K562 (cell line): ENCODE data around the gene PLXDC2. TPM values are rescaled to one million over a fixed set of nuclear protein-coding genes. Genes with fewer than 3 reads are reported as not detected.

ENCODE experiments used
- ATAC-seq: fragments of 200-7000 bp; cut with Tn5 transposase; 3 replicates; pipeline ENCODE4 v1.9.1; 2020; ENCODE audit warnings: moderate library complexity
- BruUV-seq: library from RNA; stranded (reverse); fragments of 400-500 nt; replicated peaks from 2 replicates; lab custom pipeline; 2021; lab: Mats Ljungman, UMichigan
- CTCF ChIA-PET: fragments of 300-600 bp; formaldehyde crosslinking; extraction: SDS; loops from one replicate; lab custom pipeline; 2021; ENCODE audit warnings: low intra/inter-chr PET ratio; lab: Yijun Ruan, JAX
- POLR2A ChIA-PET: fragments of 300-600, 350-650 bp; sonication (Branson Sonifier 250); formaldehyde crosslinking; extraction: SDS; loops from one replicate; lab custom pipeline; 2021; ENCODE audit warnings: antibody characterized with exemption, inconsistent platforms; lab: Yijun Ruan, JAX
- DNase-seq, 4 experiments: peaks; one replicate each; pipeline versions ENCODE4 v3.0.0 to v3.0.0-alpha.2; 2011 to 2018; ENCODE audit warnings: low spot score in 3 of 4, mixed read lengths in 3 of 4; ENCODE audit errors: extremely low read depth in 1 of 4
- FAIRE-seq: peaks from 2 replicates; lab custom pipeline; 2011; peaks lifted over from hg19 to GRCh38; lab: Jason Lieb, UNC
- H2AFZ ChIP-seq: 2 replicates; pipeline ENCODE4 v1.6.0; 2011; ENCODE audit warnings: low read depth, low read length, control low read depth, inconsistent platforms
- H3K27ac ChIP-seq: fragments of 200-600 bp; 3 replicates; pipeline ENCODE4 v1.8.0; 2011; ENCODE audit warnings: low read depth, mild to moderate bottlenecking, control low read depth, inconsistent platforms, low read length, moderate library complexity, mixed read lengths; ENCODE audit errors: extremely low read depth
- H3K27me3 ChIP-seq, 2 experiments: fragments of 300-600 bp in 1 of 2; 2 replicates in 1 of 2; 3 replicates in 1 of 2; pipeline versions ENCODE4 v1.6.0 to v1.8.0; 2011; ENCODE audit warnings: inconsistent platforms in 2 of 2, low read length in 2 of 2, mild to moderate bottlenecking in 1 of 2, mixed read lengths in 1 of 2, moderate library complexity in 1 of 2; ENCODE audit not compliant: control insufficient read depth in 2 of 2, insufficient read depth in 2 of 2
- H3K36me3 ChIP-seq: fragments of 300-600 bp; 3 replicates; pipeline ENCODE4 v1.8.0; 2011; ENCODE audit warnings: mild to moderate bottlenecking, low read length, inconsistent platforms; ENCODE audit not compliant: control insufficient read depth, insufficient read depth
- H3K4me1 ChIP-seq, 2 experiments: fragments of 200-600 bp in 1 of 2; replicated peaks in 1 of 2; 2 replicates in 1 of 2; 3 replicates in 1 of 2; pipeline versions ENCODE4 v1.5.1 to v1.8.0; 2011; ENCODE audit warnings: inconsistent platforms in 2 of 2, low read length in 2 of 2, mild to moderate bottlenecking in 1 of 2, mixed read lengths in 1 of 2, moderate library complexity in 1 of 2; ENCODE audit not compliant: control insufficient read depth in 2 of 2, insufficient read depth in 2 of 2
- H3K4me2 ChIP-seq: 2 replicates; pipeline ENCODE4 v1.6.1; 2011; ENCODE audit warnings: low read length, control low read depth, inconsistent platforms, mixed read lengths; ENCODE audit not compliant: insufficient read depth
- H3K4me3 ChIP-seq: fragments of 200-600 bp; sonication (generic), shearing (Covaris generic); 2 replicates; pipeline ENCODE4 v1.5.1; 2016; ENCODE audit warnings: control low read depth, inconsistent platforms
- H3K79me2 ChIP-seq: fragments of 200-600 bp; 3 replicates; pipeline ENCODE4 v1.8.0; 2011; ENCODE audit warnings: low read length, inconsistent platforms; ENCODE audit not compliant: control insufficient read depth, insufficient read depth
- H3K9ac ChIP-seq, 2 experiments: 2 replicates each; pipeline versions ENCODE4 v1.6.0 to v1.6.1; 2011; ENCODE audit warnings: low read depth in 2 of 2, low read length in 2 of 2, control low read depth in 1 of 2, inconsistent platforms in 1 of 2, mild to moderate bottlenecking in 1 of 2, mixed read lengths in 1 of 2; ENCODE audit not compliant: insufficient read depth in 1 of 2
- H3K9me1 ChIP-seq: one replicate; pipeline ENCODE4 v1.6.0; 2011; ENCODE audit warnings: inconsistent platforms, mild to moderate bottlenecking, low read length, moderate library complexity; ENCODE audit not compliant: control insufficient read depth, insufficient read depth
- H3K9me3 ChIP-seq: replicated peaks from 2 replicates; pipeline ENCODE4 v1.5.1; 2011; ENCODE audit warnings: low read depth, low read length, inconsistent platforms; ENCODE audit not compliant: control insufficient read depth, insufficient read depth
- H4K20me1 ChIP-seq: replicated peaks from 2 replicates; pipeline ENCODE4 v1.6.1; 2011; ENCODE audit warnings: low read length, inconsistent platforms, mixed read lengths; ENCODE audit not compliant: control insufficient read depth, insufficient read depth
- CREB3L1 ChIP-seq: fragments of 450-650 bp; IDR thresholded peaks from 2 replicates; pipeline ENCODE4 v1.6.1; 2014; ENCODE audit warnings: low read depth, mild to moderate bottlenecking, moderate library complexity, borderline replicate concordance
- CTCFL ChIP-seq: IDR thresholded peaks from 2 replicates; pipeline ENCODE4 v1.6.1; 2011; ENCODE audit warnings: borderline replicate concordance, low read depth, mild to moderate bottlenecking, moderate library complexity, low read length; ENCODE audit not compliant: insufficient read depth, poor library complexity, severe bottlenecking
- CUX1 ChIP-seq: fragments of 200-800 bp; sonication (Bioruptor generic); IDR thresholded peaks from 2 replicates; pipeline ENCODE4 v1.6.1; 2016; ENCODE audit warnings: missing genetic modification characterization, missing compliant biosample characterization
- FIP1L1 ChIP-seq: fragments of 200-400 bp; formaldehyde crosslinking; IDR thresholded peaks from 2 replicates; pipeline ENCODE4 v1.6.1; 2018; ENCODE audit warnings: mild to moderate bottlenecking, low read depth, low read length; ENCODE audit not compliant: poor library complexity, severe bottlenecking
- FOXO4 ChIP-seq: fragments of 450-650 bp; formaldehyde crosslinking; IDR thresholded peaks from 2 replicates; pipeline ENCODE4 v1.4.0; 2020; ENCODE audit warnings: mild to moderate bottlenecking, moderate library complexity
- PTRF ChIP-seq: fragments of 450-650 bp; IDR thresholded peaks from 2 replicates; pipeline ENCODE4 v1.6.1; 2016; ENCODE audit warnings: mild to moderate bottlenecking, missing genetic modification characterization, missing compliant biosample characterization
- WGBS: fragments of 100-300 bp; shearing (Covaris generic); methylation state at CpG from one replicate; pipeline ENCODE4 v1.1.6; 2016; ENCODE audit warnings: low coverage, mixed read lengths; ENCODE audit not compliant: insufficient coverage; ENCODE audit errors: missing lambda C conversion rate; 5-methylcytosine and 5-hydroxymethylcytosine counted together
- in situ Hi-C: fragments of 300-500 bp; cut with MboI; formaldehyde crosslinking; loops from 4 replicates; pipeline ENCODE4 v1.15.0; 2018; ENCODE audit warnings: inconsistent platforms, mixed read lengths
- intact Hi-C: fragments of 100-400 bp; cut with micrococcal nuclease; formaldehyde crosslinking; loops from 2 replicates; pipeline ENCODE4 v1.14.2; 2022
- polyA plus RNA-seq, 8 experiments: library from polyadenylated mRNA; depleted of rRNA in 4 of 8; stranded (reverse) in 5 of 8; unstranded in 3 of 8; fragments of >200 nt; fragmentation: Nextera tagmentation in 2 of 8; fragmentation: Illumina TruSeq in 1 of 8; extraction: Ambion mirVana in 2 of 8; extraction: Trizol in 1 of 8; gene quantifications; 2 replicates each; pipeline versions ENCODE4 v1.2.1 to v1.2.3, GENCODE V29; 2011 to 2014; ENCODE audit warnings: inconsistent platforms in 1 of 8, missing spikeins in 1 of 8
- total RNA-seq, 7 experiments: library from RNA; depleted of rRNA in 6 of 7; stranded (reverse); fragments of >200 nt in 6 of 7; fragmentation: Illumina TruSeq in 2 of 7; extraction: Trizol in 2 of 7; gene quantifications; 2 replicates each; pipeline versions ENCODE4 v1.2.1 to v1.2.3, GENCODE V29; 2011 to 2021; ENCODE audit warnings: low replicate concordance in 1 of 7

PLXDC2 gene
- total and polyA plus RNA-seq, 9 of the 15 experiments (the other 6 are each of a cell fraction or from before 2014, with no cell fraction given) = 0.01 to 0.33 (median 0.10) TPM; not detected in 3

- Histone ChIP-seq H3K4me2 (no peak overlapping the region), H3K27me3 (no peaks in the 10 kb centered on the region), H3K9me3 (no peaks in the 10 kb centered on the region), H2AFZ (no peak overlapping the region), H3K27ac (no peak overlapping the region), H3K4me1 (no peaks in the 10 kb centered on the region), H4K20me1 (no peaks in the 10 kb centered on the region), H3K79me2 (no peaks in the 10 kb centered on the region), H3K9ac (no peak overlapping the region), H3K36me3 (no peaks in the 10 kb centered on the region), H3K9me1 (no peaks in the 10 kb centered on the region), H3K4me3 (no peak overlapping the region)
- ChIA-PET POLR2A (no interaction called here), CTCF (no interaction called here)
- TF ChIP-seq FOXO4 (CRISPR knock-in tag) (no peak), CREB3L1 (no peak), CTCFL (no peak), CUX1 (CRISPR knock-in tag) (no peak), PTRF (no peak), FIP1L1 (no peak)
- BruUV-seq = no TSS peak
- FAIRE-seq (no peak), DNase-seq (no peak), ATAC-seq (no peak)
- in situ Hi-C loops = no loop called here
- intact Hi-C loops = no loop called here
- WGBS = 2% methylated on average over 4 of the region's 4 CpGs
Observed at GRCh38 chr10:19847321-19847720, 31.1 kb downstream of the PLXDC2 start.
